ENCODE data around the gene SCYL1.

DNA sequence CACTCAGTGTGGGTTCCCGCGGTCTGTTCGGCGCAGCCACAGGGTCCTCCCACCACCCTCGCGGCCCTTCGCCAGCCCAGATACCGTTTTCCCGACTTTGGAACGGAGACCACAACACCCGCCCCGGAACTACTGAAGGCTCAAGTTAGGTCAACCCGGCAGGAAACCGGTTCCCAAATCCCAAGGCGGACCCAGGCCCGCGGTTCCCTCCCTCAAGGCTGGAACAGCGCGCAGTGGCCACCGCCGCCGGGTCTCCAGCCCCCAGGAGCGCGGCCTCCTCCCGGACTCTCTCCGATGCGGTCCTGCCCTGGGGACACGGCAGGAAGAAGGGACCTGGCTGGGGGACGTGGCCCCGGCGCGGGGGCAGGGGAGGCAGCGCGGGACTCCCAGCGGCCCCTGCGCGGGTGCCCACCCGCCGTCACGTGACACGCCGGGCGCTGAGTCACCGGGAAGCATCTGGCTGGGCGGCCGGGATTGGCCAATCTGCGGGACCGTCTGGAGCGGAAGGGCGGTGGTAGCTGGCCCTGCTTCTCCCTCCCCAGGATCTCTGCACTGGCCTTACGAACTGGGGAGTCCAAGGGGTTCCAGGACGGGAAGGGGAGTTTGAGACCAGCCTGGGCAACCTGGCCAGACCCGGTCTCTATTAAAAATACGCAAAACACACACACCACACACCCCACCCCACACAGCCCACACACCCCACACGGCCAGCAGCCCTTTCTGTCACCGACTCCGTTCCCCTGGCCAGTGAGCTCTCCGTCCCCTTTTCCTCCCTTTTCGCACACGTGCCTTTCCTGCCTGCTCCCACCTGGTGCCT is 47.5 kb upstream of the SCYL1 start:
- TF ChIP-seq TAF1 (conservative IDR thresholded peaks at IDR 0.05), result peak; percentile 65
- TF ChIP-seq, protein P1, sequence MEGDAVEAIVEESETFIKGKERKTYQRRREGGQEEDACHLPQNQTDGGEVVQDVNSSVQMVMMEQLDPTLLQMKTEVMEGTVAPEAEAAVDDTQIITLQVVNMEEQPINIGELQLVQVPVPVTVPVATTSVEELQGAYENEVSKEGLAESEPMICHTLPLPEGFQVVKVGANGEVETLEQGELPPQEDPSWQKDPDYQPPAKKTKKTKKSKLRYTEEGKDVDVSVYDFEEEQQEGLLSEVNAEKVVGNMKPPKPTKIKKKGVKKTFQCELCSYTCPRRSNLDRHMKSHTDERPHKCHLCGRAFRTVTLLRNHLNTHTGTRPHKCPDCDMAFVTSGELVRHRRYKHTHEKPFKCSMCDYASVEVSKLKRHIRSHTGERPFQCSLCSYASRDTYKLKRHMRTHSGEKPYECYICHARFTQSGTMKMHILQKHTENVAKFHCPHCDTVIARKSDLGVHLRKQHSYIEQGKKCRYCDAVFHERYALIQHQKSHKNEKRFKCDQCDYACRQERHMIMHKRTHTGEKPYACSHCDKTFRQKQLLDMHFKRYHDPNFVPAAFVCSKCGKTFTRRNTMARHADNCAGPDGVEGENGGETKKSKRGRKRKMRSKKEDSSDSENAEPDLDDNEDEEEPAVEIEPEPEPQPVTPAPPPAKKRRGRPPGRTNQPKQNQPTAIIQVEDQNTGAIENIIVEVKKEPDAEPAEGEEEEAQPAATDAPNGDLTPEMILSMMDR (IDR thresholded peaks at IDR 0.05; ENCODE audit: low read depth, low read length, missing input control), result no peak
- TF ChIP-seq GABPA (IDR thresholded peaks at IDR 0.05 in 1 of 2, conservative IDR thresholded peaks at IDR 0.05 in 1 of 2), result peak in 1 of 2 donors; percentile 73
- peak; percentile 83 to 94 for TF ChIP-seq JUND (IDR thresholded peaks at IDR 0.05)
- TF ChIP-seq, protein P2, sequence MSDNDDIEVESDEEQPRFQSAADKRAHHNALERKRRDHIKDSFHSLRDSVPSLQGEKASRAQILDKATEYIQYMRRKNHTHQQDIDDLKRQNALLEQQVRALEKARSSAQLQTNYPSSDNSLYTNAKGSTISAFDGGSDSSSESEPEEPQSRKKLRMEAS (IDR thresholded peaks at IDR 0.05), result peak; percentile 34
- TF ChIP-seq, protein P3, sequence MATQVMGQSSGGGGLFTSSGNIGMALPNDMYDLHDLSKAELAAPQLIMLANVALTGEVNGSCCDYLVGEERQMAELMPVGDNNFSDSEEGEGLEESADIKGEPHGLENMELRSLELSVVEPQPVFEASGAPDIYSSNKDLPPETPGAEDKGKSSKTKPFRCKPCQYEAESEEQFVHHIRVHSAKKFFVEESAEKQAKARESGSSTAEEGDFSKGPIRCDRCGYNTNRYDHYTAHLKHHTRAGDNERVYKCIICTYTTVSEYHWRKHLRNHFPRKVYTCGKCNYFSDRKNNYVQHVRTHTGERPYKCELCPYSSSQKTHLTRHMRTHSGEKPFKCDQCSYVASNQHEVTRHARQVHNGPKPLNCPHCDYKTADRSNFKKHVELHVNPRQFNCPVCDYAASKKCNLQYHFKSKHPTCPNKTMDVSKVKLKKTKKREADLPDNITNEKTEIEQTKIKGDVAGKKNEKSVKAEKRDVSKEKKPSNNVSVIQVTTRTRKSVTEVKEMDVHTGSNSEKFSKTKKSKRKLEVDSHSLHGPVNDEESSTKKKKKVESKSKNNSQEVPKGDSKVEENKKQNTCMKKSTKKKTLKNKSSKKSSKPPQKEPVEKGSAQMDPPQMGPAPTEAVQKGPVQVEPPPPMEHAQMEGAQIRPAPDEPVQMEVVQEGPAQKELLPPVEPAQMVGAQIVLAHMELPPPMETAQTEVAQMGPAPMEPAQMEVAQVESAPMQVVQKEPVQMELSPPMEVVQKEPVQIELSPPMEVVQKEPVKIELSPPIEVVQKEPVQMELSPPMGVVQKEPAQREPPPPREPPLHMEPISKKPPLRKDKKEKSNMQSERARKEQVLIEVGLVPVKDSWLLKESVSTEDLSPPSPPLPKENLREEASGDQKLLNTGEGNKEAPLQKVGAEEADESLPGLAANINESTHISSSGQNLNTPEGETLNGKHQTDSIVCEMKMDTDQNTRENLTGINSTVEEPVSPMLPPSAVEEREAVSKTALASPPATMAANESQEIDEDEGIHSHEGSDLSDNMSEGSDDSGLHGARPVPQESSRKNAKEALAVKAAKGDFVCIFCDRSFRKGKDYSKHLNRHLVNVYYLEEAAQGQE (IDR thresholded peaks at IDR 0.05), result peak; percentile 87
- no peak for TF ChIP-seq SP1 (IDR thresholded peaks at IDR 0.05)
- peak in 1 of 2 donors; percentile 37 for TF ChIP-seq RAD21 (IDR thresholded peaks at IDR 0.05)
- TF ChIP-seq EGR1 (IDR thresholded peaks at IDR 0.05; ENCODE audit: low read depth in 2 of 2), result peak in 1 of 2 donors; percentile 68
- peak in 1 of 2 donors; percentile 38 for TF ChIP-seq RXRA (IDR thresholded peaks at IDR 0.05)
- peak; percentile 75 for TF ChIP-seq YY1 (IDR thresholded peaks at IDR 0.05)
- TF ChIP-seq, protein P4, sequence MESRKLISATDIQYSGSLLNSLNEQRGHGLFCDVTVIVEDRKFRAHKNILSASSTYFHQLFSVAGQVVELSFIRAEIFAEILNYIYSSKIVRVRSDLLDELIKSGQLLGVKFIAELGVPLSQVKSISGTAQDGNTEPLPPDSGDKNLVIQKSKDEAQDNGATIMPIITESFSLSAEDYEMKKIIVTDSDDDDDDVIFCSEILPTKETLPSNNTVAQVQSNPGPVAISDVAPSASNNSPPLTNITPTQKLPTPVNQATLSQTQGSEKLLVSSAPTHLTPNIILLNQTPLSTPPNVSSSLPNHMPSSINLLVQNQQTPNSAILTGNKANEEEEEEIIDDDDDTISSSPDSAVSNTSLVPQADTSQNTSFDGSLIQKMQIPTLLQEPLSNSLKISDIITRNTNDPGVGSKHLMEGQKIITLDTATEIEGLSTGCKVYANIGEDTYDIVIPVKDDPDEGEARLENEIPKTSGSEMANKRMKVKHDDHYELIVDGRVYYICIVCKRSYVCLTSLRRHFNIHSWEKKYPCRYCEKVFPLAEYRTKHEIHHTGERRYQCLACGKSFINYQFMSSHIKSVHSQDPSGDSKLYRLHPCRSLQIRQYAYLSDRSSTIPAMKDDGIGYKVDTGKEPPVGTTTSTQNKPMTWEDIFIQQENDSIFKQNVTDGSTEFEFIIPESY (IDR thresholded peaks at IDR 0.05), result no peak
